ENCODE data around the gene ASAP3.

DNA sequence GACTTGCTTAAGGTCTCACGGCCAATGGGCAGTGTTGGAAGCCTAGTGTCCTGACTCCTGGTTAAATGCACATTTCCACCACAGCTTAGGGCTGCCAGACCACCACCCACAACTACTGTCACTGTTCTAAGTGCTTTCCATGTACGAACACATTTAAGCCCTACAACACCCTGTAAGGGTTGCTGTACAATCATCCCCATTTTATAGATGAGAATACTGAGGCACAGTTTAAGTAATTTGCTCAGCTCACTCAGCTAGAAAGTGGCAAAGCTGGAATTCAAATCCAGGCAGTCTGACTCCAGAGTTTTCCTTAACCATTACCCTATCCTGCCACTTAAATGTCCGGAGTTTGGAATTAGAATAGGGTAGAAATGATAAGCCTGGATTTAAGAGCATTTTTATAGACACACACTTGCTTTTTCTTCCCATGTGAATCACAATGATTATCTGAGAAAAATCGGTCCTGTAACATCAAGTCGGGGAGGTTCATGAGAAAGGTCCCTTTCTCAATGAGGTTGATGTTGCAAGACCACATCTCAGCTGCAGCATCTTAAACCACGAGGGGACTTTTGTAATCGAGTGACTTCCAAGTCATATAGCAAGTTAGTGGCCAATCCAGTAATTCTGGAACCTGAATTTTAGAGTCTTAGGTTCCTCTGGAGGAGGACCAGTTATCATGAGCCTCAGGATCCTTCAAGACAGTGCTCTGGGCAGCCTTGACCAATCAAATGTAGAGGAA is 38.4 kb upstream of the ASAP3 start:
- no peak for TF ChIP-seq GABPA (IDR thresholded peaks at IDR 0.05 in 1 of 2, conservative IDR thresholded peaks at IDR 0.05 in 1 of 2)
- no peak for TF ChIP-seq RAD21 (IDR thresholded peaks at IDR 0.05)
- TF ChIP-seq, protein P1, sequence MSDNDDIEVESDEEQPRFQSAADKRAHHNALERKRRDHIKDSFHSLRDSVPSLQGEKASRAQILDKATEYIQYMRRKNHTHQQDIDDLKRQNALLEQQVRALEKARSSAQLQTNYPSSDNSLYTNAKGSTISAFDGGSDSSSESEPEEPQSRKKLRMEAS (IDR thresholded peaks at IDR 0.05): no peak
- no peak for TF ChIP-seq TAF1 (conservative IDR thresholded peaks at IDR 0.05)
- TF ChIP-seq YY1 (IDR thresholded peaks at IDR 0.05): no peak
